ENCODE data around the gene MAST4.

The MAST4 gene

DNA sequence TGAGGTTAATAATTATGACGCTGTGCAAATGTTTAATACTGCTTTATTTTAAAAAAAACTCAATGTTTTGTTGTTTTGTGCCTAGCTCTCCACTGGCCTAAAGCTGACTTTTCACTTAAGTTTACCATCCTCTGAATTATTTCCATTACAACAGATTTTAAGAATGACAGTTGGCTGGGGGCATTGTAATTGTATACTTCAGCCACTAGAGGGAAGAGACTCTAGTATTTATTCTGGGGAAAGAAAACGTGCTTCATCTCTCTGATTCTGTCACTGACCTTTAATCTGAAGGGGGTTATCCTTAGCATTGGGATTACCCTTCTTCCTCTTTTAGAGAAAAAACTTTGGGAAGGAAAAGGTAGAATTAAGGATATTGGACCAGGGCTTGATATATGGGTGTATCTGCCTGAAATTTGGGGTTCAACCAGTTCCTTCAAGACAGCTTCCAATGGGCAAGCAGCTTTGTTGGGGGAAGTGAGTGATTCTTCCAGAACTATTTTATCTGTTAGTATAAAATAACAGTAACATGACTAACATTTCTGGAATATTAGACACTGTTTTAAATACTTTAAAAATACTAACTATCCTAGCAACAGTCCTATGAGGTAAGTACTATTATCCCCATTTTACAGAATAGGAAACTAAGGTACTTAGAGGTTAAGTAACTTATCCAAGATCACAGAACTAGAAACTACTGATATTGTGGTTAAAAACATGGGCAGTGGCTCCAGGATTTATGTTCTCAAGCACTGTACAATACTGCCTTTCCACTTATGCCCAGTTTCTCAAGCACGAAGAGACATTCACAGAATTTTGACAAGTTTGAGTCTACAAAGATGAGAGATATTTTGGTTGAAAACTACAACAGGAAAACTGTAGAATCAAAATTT, 392.0 kb downstream of the MAST4 start:
- Histone ChIP-seq H3K36me3 (replicated peaks) (no peaks in the 10 kb centered on the region), H3K27me3 (replicated peaks) (no peaks in the 10 kb centered on the region), H3K27ac (no peak overlapping the region), H3K4me3 (ENCODE audit: low read depth, low read length) (no peak overlapping the region)
- in situ Hi-C loops (cut with HindIII; ENCODE audit: low pct_ligation_motif_present, low sequenced_read_pairs) = no loop called here
- TF ChIP-seq, protein P1, sequence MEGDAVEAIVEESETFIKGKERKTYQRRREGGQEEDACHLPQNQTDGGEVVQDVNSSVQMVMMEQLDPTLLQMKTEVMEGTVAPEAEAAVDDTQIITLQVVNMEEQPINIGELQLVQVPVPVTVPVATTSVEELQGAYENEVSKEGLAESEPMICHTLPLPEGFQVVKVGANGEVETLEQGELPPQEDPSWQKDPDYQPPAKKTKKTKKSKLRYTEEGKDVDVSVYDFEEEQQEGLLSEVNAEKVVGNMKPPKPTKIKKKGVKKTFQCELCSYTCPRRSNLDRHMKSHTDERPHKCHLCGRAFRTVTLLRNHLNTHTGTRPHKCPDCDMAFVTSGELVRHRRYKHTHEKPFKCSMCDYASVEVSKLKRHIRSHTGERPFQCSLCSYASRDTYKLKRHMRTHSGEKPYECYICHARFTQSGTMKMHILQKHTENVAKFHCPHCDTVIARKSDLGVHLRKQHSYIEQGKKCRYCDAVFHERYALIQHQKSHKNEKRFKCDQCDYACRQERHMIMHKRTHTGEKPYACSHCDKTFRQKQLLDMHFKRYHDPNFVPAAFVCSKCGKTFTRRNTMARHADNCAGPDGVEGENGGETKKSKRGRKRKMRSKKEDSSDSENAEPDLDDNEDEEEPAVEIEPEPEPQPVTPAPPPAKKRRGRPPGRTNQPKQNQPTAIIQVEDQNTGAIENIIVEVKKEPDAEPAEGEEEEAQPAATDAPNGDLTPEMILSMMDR (IDR thresholded peaks at IDR 0.05; ENCODE audit: low read depth, low read length, missing control alignments) = peak; percentile 63
- no peak for DNase-seq

DNA sequence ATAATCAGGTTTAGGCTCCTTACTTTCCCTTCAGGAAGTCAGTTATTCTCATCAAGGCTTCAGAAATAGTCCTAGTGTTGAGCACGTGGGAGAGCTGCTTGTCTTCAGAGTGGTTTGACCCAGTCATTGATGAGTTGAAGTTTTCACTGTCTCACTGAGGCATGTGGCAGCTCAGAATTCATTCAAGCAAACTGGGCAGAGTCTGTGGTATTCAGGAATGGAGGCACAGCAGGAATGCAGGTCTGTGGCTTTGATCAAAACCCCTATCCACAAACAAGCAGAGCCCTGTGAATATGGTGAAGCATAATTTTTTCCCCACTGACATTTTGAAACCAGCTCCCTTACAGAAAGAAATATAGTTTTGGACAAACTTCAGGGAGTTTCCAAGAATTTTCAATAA, 393.1 kb downstream of the MAST4 start:
- Histone ChIP-seq H3K4me3 (ENCODE audit: low read depth, low read length) (no peak overlapping the region), H3K27ac (no peak overlapping the region), H3K36me3 (replicated peaks) (no peaks in the 10 kb centered on the region), H3K27me3 (replicated peaks) (no peaks in the 10 kb centered on the region)
- TF ChIP-seq, protein P1 (IDR thresholded peaks at IDR 0.05; ENCODE audit: low read depth, low read length, missing control alignments) = no peak
- peak; percentile 62 for DNase-seq
- in situ Hi-C loops (cut with HindIII; ENCODE audit: low pct_ligation_motif_present, low sequenced_read_pairs) = no loop called here

DNA sequence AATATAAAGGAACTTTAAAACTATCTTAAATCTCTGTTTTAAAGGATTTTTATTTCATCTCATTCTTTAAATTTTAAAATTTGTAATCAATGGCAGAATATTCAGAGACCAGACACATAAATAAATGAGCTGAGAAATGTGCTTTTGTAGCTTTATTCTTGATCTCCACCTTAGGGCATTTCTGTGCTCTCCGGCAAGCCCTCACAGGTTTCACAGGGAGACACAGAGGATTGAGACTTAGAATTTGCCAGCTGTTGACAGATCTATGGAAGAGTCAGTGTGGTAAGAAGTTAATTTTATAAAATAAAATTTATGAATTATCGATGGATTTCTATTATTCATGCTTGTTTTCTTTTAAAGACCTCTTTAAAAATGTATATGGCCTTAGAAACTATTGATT, 393.6 kb downstream of the MAST4 start:
- DNase-seq = no peak
- Histone ChIP-seq H3K27ac (no peak overlapping the region), H3K27me3 (replicated peaks) (no peaks in the 10 kb centered on the region), H3K4me3 (ENCODE audit: low read depth, low read length) (no peak overlapping the region), H3K36me3 (replicated peaks) (no peaks in the 10 kb centered on the region)
- TF ChIP-seq, protein P1 (IDR thresholded peaks at IDR 0.05; ENCODE audit: low read depth, low read length, missing control alignments) = no peak
- in situ Hi-C loops (cut with HindIII; ENCODE audit: low pct_ligation_motif_present, low sequenced_read_pairs) = no loop called here

DNA sequence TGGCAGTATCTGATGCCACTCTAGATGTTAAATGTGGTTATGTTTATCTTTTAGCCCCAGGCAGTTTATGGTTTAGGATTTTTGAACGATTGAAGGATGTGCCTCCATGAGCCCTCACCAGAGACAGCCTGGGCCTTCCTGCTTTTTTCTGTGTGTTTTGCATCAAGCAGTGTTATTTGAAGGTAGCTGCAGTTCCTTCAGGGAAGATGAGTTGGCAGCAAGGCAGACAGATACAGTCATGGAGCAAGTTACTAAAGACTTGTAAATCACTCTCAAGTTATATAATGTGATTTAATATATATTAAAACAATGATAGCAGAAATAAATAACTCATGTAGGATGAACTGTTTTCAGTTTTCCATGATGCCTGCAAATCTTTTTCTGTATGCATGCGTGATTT, 395.6 kb downstream of the MAST4 start:
- H3K4me3 ChIP-seq (ENCODE audit: low read depth, low read length) = no peak overlapping the region
- no peaks in the 10 kb centered on the region for H3K27me3 ChIP-seq (replicated peaks)
- no peaks in the 10 kb centered on the region for H3K36me3 ChIP-seq (replicated peaks)
- H3K27ac ChIP-seq = no peak overlapping the region
- TF ChIP-seq, protein P1 (IDR thresholded peaks at IDR 0.05; ENCODE audit: low read depth, low read length, missing control alignments) = no peak
- no peak for DNase-seq
- in situ Hi-C loops (cut with HindIII; ENCODE audit: low pct_ligation_motif_present, low sequenced_read_pairs) = no loop called here

DNA sequence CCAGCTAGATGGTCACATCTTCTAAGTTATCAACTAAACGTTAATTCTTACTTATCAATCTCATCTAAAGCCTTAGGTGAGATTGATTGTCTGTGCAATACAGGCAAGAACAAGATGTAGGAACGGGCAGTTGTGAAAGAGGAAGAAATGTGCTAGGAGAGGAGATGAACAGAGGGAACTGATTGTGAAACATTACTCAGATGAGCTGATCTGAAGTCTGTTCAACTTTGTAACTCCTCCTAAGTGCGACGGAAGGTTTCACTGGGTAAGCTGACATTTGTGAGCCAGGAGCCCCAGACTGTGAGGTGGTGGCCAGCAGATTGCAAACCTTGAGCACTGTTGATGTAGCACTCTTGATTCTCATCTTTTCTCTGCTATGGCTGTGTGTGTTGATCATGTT, 396.4 kb downstream of the MAST4 start:
- DNase-seq = no peak
- TF ChIP-seq, protein P1 (IDR thresholded peaks at IDR 0.05; ENCODE audit: low read depth, low read length, missing control alignments) = no peak
- Histone ChIP-seq H3K27ac (no peak overlapping the region), H3K4me3 (ENCODE audit: low read depth, low read length) (no peak overlapping the region), H3K36me3 (replicated peaks) (no peaks in the 10 kb centered on the region), H3K27me3 (replicated peaks) (no peaks in the 10 kb centered on the region)
- in situ Hi-C loops (cut with HindIII; ENCODE audit: low pct_ligation_motif_present, low sequenced_read_pairs) = no loop called here

Measured in brain microvascular endothelial cell (primary cell).